Right ventricle myocardium inferior (tissue), 1 donor: ENCODE measurements around the gene ATP6V1G2. TPM values are rescaled to one million over a fixed set of nuclear protein-coding genes. Genes with fewer than 3 reads are reported as not detected.
A peak's percentile ranks its signal among the peaks of the same experiment; 100 is the strongest.
"Not testable (repeated sequence)": the region's sequence is repeated elsewhere in the genome, so short reads cannot be mapped to it uniquely, and the experiment has no call there.

ENCODE experiments used
- ATAC-seq: fragments of 200-7000 bp; cut with Tn5 transposase; one replicate; pipeline ENCODE4 v1.9.1; 2020; ENCODE audit warnings: mild to moderate bottlenecking, moderate library complexity
- DNase-seq: peaks from one replicate; pipeline ENCODE4 v3.0.0; 2021; ENCODE audit errors: missing footprints
- intact Hi-C: fragments of 100-400 bp; cut with DNase I; formaldehyde crosslinking; loops from one replicate; pipeline ENCODE4 v1.11.0; 2022
- total RNA-seq: library from RNA; stranded (reverse); fragmentation: NEBNext Ultra II Directional; extraction: Animal tissue kit (Norgen Biotek cat#: 25700); gene quantifications from one replicate; pipeline ENCODE4 v1.2.1, GENCODE V29; 2021
- donor health status: DM: no; HTN: yes; CAD: no; lungs with severe emphysema.

The ATP6V1G2 gene
- total RNA-seq, 1 donor from 2014 or later: 2.2 TPM

GRCh38 chr6:31534011-31534410 is 12.4 kb downstream of the ATP6V1G2 start:
- no peak for DNase-seq
- ATAC-seq: no peak
- intact Hi-C loops: no loop called here

- intact Hi-C loops: no loop called here
- ATAC-seq: no peak
- DNase-seq: no peak
Observed at GRCh38 chr6:31533455-31533841, 13.0 kb downstream of the ATP6V1G2 start.

GRCh38 chr6:31532644-31533454 is 13.6 kb downstream of the ATP6V1G2 start:
- DNase-seq (no peak), ATAC-seq (peak; percentile 35)
- intact Hi-C loops: no loop called here

- DNase-seq: no peak
- intact Hi-C loops: no loop called here
- ATAC-seq: no peak
Observed at GRCh38 chr6:31531771-31532643, 14.4 kb downstream of the ATP6V1G2 start.

GRCh38 chr6:31531162-31531561 is 15.2 kb downstream of the ATP6V1G2 start:
- ATAC-seq: no peak
- intact Hi-C loops: no loop called here
- DNase-seq: no peak

GRCh38 chr6:31530659-31531058 is 15.7 kb downstream of the ATP6V1G2 start:
- DNase-seq (no peak), ATAC-seq (no peak)
- intact Hi-C loops: no loop called here

- intact Hi-C loops: no loop called here
- no peak for DNase-seq
- ATAC-seq: no peak
Observed at GRCh38 chr6:31529329-31530150, 16.9 kb downstream of the ATP6V1G2 start.

- DNase-seq (no peak), ATAC-seq (no peak)
- intact Hi-C loops: no loop called here
Observed at GRCh38 chr6:31528821-31529328, 17.5 kb downstream of the ATP6V1G2 start, which contains the start of gene MCCD1. MCCD1 (plus strand) TSS chr6:31528962; CDS start chr6:31529015, 53 bp downstream.

GRCh38 chr6:31528307-31528777 is 18.1 kb downstream of the ATP6V1G2 start:
- DNase-seq (no peak), ATAC-seq (no peak)
- intact Hi-C loops: no loop called here

- intact Hi-C loops: no loop called here
- no peak for DNase-seq
- no peak for ATAC-seq
Observed at GRCh38 chr6:31525932-31526591, 20.3 kb downstream of the ATP6V1G2 start.

GRCh38 chr6:31525553-31525931 is 20.9 kb downstream of the ATP6V1G2 start:
- no peak for ATAC-seq
- DNase-seq: no peak
- intact Hi-C loops: no loop called here

- DNase-seq: no peak
- ATAC-seq: no peak
- intact Hi-C loops: no loop called here
Observed at GRCh38 chr6:31521835-31522234, 24.6 kb downstream of the ATP6V1G2 start.

- DNase-seq (no peak), ATAC-seq (no peak)
- intact Hi-C loops: no loop called here
Observed at GRCh38 chr6:31513456-31514165, 32.8 kb downstream of the ATP6V1G2 start.

- ATAC-seq: no peak
- DNase-seq: no peak
- intact Hi-C loops: no loop called here
Observed at GRCh38 chr6:31510007-31510406, 36.4 kb downstream of the ATP6V1G2 start.

- ATAC-seq, DNase-seq, intact Hi-C loops: not testable (repeated sequence)
Observed at GRCh38 chr6:31509036-31509435, 37.4 kb downstream of the ATP6V1G2 start.

GRCh38 chr6:31502586-31502985 is 43.8 kb downstream of the ATP6V1G2 start:
- DNase-seq: no peak
- intact Hi-C loops: no loop called here
- ATAC-seq: no peak

- DNase-seq, ATAC-seq: not testable (repeated sequence)
- intact Hi-C loops: loop anchor here (5.0 kb wide), 1 partner anchor 98 kb away; no protein-coding TSS in a partner anchor
Observed at GRCh38 chr6:31499648-31500047, 46.8 kb downstream of the ATP6V1G2 start.
